Stimulated activated CD4-positive, alpha-beta T cell treated with anti-CD3 and anti-CD28 coated beads, Interleukin-1b, Interleukin-23, amount 100 ng/mL, for 4 hours (primary cell): Measurements from ENCODE around the gene LIPE.

Source experiments
- DNase-seq, 2 donors: peaks; one replicate each; pipeline ENCODE4 v3.0.0-alpha.2; 2020; ENCODE audit warnings: low read depth in 2 of 2

LIPE gene

GRCh38 chr19:42352301-42353259 lies 74.6 kb downstream of the LIPE start:
- DNase-seq: no peak
